Measurements from ENCODE around the gene SH3BGRL.

DNA sequence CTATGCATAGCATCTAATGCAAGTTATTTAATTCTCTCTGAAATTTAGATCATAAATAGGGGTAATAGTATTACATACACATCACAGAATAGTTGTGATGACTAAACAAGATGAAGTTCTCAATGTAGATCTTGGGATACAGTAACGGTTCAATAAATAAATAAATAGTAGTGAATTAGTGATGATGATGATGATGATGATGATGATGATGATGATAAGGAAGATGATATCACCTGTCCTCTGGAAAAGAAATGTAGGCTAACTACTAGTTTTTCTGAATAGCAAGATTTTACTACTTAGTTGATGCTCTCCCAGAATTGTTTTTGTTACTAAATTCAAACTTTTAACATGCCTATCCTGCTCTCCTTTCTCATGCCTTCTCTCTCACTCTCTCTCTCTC is 30.3 kb downstream of the SH3BGRL start:
- TF ChIP-seq, protein P1, sequence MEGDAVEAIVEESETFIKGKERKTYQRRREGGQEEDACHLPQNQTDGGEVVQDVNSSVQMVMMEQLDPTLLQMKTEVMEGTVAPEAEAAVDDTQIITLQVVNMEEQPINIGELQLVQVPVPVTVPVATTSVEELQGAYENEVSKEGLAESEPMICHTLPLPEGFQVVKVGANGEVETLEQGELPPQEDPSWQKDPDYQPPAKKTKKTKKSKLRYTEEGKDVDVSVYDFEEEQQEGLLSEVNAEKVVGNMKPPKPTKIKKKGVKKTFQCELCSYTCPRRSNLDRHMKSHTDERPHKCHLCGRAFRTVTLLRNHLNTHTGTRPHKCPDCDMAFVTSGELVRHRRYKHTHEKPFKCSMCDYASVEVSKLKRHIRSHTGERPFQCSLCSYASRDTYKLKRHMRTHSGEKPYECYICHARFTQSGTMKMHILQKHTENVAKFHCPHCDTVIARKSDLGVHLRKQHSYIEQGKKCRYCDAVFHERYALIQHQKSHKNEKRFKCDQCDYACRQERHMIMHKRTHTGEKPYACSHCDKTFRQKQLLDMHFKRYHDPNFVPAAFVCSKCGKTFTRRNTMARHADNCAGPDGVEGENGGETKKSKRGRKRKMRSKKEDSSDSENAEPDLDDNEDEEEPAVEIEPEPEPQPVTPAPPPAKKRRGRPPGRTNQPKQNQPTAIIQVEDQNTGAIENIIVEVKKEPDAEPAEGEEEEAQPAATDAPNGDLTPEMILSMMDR (IDR thresholded peaks at IDR 0.05): no peak
- no peak for TF ChIP-seq POLR2A (IDR thresholded peaks at IDR 0.05)
